Fibroblast of pulmonary artery (primary cell): ENCODE results near the gene DNAH9.

Source experiments
- DNase-seq: peaks from one replicate; pipeline ENCODE4 v3.0.0-alpha.2; 2010; ENCODE audit warnings: low read depth
- H3K4me3 ChIP-seq: replicated peaks from 2 replicates; pipeline ENCODE4 v1.5.1; 2011; ENCODE audit warnings: low read depth, mild to moderate bottlenecking, control low read depth, low read length, moderate library complexity
- CTCF ChIP-seq: IDR thresholded peaks from 2 replicates; pipeline ENCODE4 v1.5.1; 2011; ENCODE audit warnings: mild to moderate bottlenecking, control low read depth, low read length, inconsistent platforms; ENCODE audit errors: missing control alignments

The DNAH9 gene

GRCh38 chr17:11554542-11554941, 43.7 kb upstream of the DNAH9 start:
- TF ChIP-seq CTCF = no peak
- H3K4me3 ChIP-seq = no peak overlapping the region
- no peak for DNase-seq

GRCh38 chr17:11555530-11555929, 42.7 kb upstream of the DNAH9 start:
- TF ChIP-seq CTCF = no peak
- no peak for DNase-seq
- H3K4me3 ChIP-seq = no peak overlapping the region

- TF ChIP-seq CTCF = no peak
- DNase-seq = no peak
- H3K4me3 ChIP-seq = no peak overlapping the region
Measured at GRCh38 chr17:11557727-11558452, 40.4 kb upstream of the DNAH9 start.

- H3K4me3 ChIP-seq = no peak overlapping the region
- no peak for DNase-seq
- TF ChIP-seq CTCF = no peak
Measured at GRCh38 chr17:11558681-11559234, 39.5 kb upstream of the DNAH9 start.

GRCh38 chr17:11559601-11560000, 38.7 kb upstream of the DNAH9 start:
- no peak overlapping the region for H3K4me3 ChIP-seq
- TF ChIP-seq CTCF = no peak
- DNase-seq = no peak

- DNase-seq = no peak
- H3K4me3 ChIP-seq = no peak overlapping the region
- TF ChIP-seq CTCF = no peak
Measured at GRCh38 chr17:11561281-11561680, 37.0 kb upstream of the DNAH9 start.

- DNase-seq = no peak
- TF ChIP-seq CTCF = no peak
- H3K4me3 ChIP-seq = no peak overlapping the region
Measured at GRCh38 chr17:11561702-11562101, 36.6 kb upstream of the DNAH9 start.
